Stimulated activated naive CD8-positive, alpha-beta T cell treated with anti-CD3 and anti-CD28 coated beads, Interleukin-15, amount 100 ng/mL, for 72 hours (primary cell): Measurements from ENCODE around the gene SLC9A2.

Experiments
- ATAC-seq: fragments of 150-1000 bp; cut with Tn5 transposase; 2 replicates; pipeline ENCODE4 v1.10.0; 2021; ENCODE audit warnings: mild to moderate bottlenecking, moderate library complexity
- DNase-seq, 2 donors: peaks; one replicate each; pipeline ENCODE4 v3.0.0; 2021 to 2022
- H3K27ac Mint-ChIP-seq, 2 donors: one replicate each; pipeline ENCODE4 v1.8.0; 2022; ENCODE audit warnings: mild to moderate bottlenecking in 2 of 2, mixed read lengths in 2 of 2, moderate library complexity in 2 of 2
- H3K27me3 Mint-ChIP-seq: one replicate; pipeline ENCODE4 v1.8.0; 2022; ENCODE audit warnings: mixed read lengths
- H3K4me1 Mint-ChIP-seq: one replicate; pipeline ENCODE4 v1.8.0; 2022; ENCODE audit warnings: mild to moderate bottlenecking, mixed read lengths
- H3K4me3 Mint-ChIP-seq, 2 donors: one replicate each; pipeline ENCODE4 v1.8.0; 2022; ENCODE audit warnings: mild to moderate bottlenecking in 2 of 2, mixed read lengths in 2 of 2, moderate library complexity in 1 of 2
- H3K9me3 Mint-ChIP-seq, 2 donors: one replicate each; pipeline ENCODE4 v1.8.0; 2022; ENCODE audit warnings: mixed read lengths in 2 of 2

Gene SLC9A2, protein sequence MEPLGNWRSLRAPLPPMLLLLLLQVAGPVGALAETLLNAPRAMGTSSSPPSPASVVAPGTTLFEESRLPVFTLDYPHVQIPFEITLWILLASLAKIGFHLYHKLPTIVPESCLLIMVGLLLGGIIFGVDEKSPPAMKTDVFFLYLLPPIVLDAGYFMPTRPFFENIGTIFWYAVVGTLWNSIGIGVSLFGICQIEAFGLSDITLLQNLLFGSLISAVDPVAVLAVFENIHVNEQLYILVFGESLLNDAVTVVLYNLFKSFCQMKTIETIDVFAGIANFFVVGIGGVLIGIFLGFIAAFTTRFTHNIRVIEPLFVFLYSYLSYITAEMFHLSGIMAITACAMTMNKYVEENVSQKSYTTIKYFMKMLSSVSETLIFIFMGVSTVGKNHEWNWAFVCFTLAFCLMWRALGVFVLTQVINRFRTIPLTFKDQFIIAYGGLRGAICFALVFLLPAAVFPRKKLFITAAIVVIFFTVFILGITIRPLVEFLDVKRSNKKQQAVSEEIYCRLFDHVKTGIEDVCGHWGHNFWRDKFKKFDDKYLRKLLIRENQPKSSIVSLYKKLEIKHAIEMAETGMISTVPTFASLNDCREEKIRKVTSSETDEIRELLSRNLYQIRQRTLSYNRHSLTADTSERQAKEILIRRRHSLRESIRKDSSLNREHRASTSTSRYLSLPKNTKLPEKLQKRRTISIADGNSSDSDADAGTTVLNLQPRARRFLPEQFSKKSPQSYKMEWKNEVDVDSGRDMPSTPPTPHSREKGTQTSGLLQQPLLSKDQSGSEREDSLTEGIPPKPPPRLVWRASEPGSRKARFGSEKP

DNA sequence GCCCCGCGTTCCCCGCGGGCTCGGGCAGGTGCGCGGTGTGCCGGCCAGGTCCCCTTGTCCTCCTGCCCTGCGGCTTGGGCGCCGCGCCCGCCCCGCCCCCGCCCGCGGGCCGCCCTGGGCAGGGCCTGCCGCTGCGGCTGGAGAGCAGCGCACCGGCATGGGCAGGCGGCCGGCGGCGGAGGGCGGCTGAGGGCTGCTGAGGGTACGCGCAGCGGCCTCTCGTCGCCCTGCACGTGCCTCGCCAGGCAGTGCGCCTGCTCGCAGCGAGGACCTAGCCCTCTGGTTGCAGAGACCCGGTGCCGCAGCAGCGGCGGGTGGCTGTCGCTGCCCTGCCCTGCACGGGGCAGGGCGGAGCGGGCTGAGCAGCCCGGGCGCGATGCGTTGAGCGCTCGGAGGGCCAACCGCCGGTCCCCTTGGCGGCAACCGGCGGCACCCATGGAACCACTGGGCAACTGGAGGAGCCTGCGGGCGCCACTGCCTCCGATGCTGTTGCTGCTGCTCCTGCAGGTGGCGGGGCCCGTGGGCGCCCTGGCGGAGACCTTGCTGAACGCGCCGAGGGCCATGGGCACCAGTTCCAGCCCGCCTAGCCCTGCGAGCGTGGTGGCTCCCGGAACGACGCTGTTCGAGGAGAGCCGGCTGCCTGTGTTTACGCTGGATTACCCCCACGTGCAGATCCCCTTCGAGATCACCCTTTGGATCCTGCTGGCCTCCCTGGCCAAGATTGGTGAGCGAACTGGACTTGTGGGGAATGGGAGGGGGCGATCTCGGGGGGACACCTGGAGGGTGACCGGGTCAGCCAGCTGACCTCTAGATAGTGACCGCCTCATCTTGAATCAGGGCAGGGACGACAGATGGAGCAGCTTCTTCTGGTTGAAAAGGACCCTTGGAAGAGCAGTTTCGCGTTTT lies at the start of gene SLC9A2:
Gene SLC9A2, plus strand, starts transcription at position 140 of the 906 bp plus-strand sequence. Its CDS starts 296 bp downstream, at position 436.
- Mint-ChIP-seq H3K27ac (no peak within 1 kb of the TSS), H3K4me1 (peaks cover 21% of the 10 kb centered on the region), H3K27me3 (peaks cover 81% of the 10 kb centered on the region), H3K9me3 (no peaks in the 10 kb centered on the region), H3K4me3 (peak within 1 kb of the TSS; percentile 76 to 79)
- DNase-seq (peak; percentile 26 to 31), ATAC-seq (peak; percentile 73)

DNA sequence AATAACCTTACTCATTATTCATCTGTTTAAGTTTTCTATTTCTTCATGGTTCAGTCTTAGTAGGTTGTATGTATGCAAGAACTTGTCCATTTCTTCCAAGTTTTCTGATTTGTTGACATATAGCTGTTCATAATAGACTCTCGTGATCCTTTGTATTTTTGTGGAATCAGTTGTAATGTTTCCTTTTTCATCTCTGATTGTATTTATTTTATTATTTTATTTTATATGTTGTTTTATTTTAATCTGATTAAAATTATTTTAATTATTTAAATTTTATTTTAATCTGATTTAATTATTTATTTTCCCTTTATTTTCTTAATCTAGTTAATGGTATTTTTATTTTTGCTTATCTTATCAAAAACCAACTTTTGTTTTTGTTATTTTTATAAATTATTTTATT lies 43.5 kb upstream of the SLC9A2 start:
- ATAC-seq (no peak), DNase-seq (no peak)
- no peak overlapping the region for H3K4me3 Mint-ChIP-seq
- H3K4me1 Mint-ChIP-seq: no peaks in the 10 kb centered on the region
- H3K27me3 Mint-ChIP-seq: peaks cover 16% of the 10 kb centered on the region
- H3K9me3 Mint-ChIP-seq: peaks cover 7 to 17% of the 10 kb centered on the region in 2 donors
- H3K27ac Mint-ChIP-seq: no peak overlapping the region

DNA sequence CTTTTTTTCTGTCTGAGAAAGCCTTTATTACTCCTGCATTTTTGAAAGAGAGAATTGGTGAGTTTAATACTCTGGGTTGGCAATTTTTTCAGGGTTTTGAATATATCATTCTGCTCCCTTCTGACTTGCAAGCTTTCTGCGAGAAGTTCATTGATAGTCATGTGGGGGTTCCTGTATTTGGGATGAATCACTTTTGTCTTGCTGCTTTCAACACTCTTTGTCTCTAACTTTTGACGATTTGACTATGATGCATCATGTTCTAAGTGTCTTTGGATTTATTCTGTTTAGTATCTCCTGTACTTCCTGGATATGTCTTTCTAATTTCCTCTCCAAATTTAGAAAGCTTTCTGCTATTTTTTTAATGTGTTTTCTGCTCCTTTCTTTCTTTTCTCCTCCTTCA lies 41.0 kb upstream of the SLC9A2 start:
- no peak for DNase-seq
- peaks cover 7% of the 10 kb centered on the region for H3K4me1 Mint-ChIP-seq
- no peak for ATAC-seq
- H3K27ac Mint-ChIP-seq: no peak overlapping the region
- H3K4me3 Mint-ChIP-seq: no peak overlapping the region
- peaks cover 16% of the 10 kb centered on the region for H3K27me3 Mint-ChIP-seq
- peaks cover 2 to 13% of the 10 kb centered on the region in 2 donors for H3K9me3 Mint-ChIP-seq

DNA sequence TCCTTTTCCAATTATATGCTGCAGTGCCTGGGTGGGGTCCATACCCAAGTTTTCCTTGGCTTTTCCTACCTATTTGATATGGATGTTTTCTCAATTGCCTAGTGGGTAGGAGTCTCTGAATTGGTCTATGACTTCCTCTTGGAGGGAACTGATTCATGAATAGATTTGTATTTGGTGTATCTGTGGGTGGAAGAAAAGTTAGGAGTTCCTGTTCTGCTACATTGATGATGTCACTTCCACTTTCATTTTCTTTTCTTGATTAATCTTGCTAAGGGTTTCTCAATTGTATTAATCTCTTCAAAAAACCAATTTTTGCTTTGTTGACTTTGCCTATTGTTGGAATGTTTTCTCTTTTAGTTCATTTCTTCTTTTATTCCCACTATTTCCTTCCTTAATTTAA lies 37.4 kb upstream of the SLC9A2 start:
- Mint-ChIP-seq H3K27me3 (peaks cover 10% of the 10 kb centered on the region), H3K4me1 (peaks cover 7% of the 10 kb centered on the region), H3K9me3 (no peaks in the 10 kb centered on the region), H3K27ac (peak overlapping the region in 1 of 2 donors; percentile 73), H3K4me3 (peak overlapping the region; percentile 24 to 25)
- ATAC-seq: no peak
- DNase-seq: no peak

DNA sequence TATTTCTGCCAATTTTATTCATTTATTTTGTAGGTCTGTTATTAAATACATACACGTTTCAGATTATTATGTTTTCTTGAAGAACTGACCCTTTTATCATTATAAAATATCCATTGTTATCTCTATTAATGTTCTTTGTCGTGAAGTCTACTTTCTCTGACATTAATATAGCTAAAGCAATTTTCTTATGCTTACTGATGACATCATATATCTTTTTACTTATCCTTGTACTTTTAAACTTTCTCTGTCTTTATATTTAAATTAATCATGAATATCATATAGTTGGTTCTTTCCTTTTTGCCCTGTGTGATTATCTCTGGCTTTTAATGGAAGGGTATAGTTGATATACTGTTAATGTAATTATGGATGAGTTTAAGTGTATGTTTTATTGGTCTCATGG lies 36.5 kb upstream of the SLC9A2 start:
- H3K4me3 Mint-ChIP-seq: no peak overlapping the region
- ATAC-seq (no peak), DNase-seq (no peak)
- no peaks in the 10 kb centered on the region for H3K9me3 Mint-ChIP-seq
- H3K27me3 Mint-ChIP-seq: peaks cover 14% of the 10 kb centered on the region
- H3K27ac Mint-ChIP-seq: no peak overlapping the region
- peaks cover 7% of the 10 kb centered on the region for H3K4me1 Mint-ChIP-seq

DNA sequence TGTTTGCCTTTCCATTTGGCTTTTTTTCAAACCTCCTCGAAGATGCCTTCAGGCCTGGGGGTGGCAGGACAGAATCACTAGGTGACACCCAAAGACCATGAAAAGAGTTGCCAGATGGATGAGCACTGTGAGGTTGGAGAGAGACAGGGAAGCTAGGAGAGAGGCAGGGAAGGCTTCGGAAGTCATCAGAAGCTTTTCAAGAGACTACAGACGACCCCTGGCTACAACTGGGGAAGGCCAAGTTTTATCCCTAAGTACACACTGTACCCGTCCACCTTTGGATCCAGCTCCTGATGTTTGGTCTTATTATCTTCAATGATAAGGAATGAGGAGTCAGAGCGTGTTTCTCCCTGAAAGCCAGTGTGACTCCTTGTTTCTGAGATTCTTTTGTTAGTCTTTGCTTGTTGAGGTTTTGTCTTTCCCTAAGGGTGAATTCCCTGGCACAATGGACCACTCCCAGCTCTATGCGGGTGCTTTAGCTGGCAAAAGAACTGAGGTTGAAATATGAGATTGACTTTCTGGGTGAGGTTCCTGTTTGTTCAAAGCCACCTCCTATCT lies 33.4 kb upstream of the SLC9A2 start:
- no peak overlapping the region for H3K27ac Mint-ChIP-seq
- DNase-seq: no peak
- peaks cover 21% of the 10 kb centered on the region for H3K27me3 Mint-ChIP-seq
- no peaks in the 10 kb centered on the region for H3K9me3 Mint-ChIP-seq
- no peak overlapping the region for H3K4me3 Mint-ChIP-seq
- peaks cover 7% of the 10 kb centered on the region for H3K4me1 Mint-ChIP-seq
- ATAC-seq: no peak

DNA sequence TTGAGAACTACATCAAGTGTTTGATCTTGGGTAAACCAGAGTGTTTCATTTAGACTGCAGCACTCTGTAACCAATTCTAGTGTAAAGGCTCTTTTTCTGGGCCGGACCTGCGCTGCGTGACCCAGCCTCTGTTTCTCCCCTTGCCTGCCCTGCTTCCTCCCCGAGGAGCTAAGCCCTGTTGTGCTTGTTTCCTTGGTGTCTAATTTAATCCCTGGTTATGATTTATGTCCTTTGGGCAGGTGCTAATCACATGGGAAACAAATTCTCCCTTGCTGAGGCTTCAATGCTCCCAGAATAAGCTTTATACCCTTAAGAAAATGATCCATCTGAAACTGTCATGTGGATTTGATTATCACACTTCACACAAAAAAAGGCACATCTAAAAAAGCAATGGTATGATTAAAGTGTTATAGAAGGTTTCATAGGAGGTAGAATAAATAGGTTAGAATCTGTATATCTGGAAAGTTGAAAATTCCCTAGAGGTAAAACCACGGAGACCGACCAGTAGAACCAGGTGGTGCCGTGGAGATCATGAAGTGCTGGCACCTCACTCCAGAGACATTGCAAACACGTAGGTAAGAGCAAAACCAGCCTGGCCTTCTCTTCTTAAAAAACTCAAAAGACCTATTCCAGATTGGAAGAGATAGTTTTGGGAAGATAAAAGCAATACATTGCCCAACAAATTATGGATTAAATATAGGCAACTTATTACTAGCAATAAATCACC lies 31.0 kb upstream of the SLC9A2 start:
- no peak overlapping the region for H3K4me3 Mint-ChIP-seq
- no peak overlapping the region for H3K27ac Mint-ChIP-seq
- peaks cover 21% of the 10 kb centered on the region for H3K27me3 Mint-ChIP-seq
- no peaks in the 10 kb centered on the region for H3K4me1 Mint-ChIP-seq
- DNase-seq (no peak), ATAC-seq (no peak)
- no peaks in the 10 kb centered on the region for H3K9me3 Mint-ChIP-seq

DNA sequence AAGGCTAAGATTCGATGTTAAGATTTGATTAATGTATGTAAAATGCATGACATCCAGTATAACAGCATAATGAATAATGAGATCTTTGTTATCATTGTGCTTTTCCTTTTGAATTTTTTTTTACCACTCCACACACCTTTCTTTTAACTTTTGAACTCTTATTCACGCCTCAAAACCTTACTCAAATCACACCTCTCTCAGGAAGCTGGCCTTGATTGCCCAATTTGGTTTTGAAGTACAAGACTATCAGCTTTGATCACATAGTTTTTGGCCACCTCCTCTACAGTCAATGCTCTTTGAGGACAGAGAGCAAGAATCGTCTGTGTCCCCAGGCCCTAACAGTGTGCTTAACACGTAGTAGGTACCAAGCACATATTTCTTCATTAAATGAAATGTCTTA lies 29.9 kb upstream of the SLC9A2 start:
- no peaks in the 10 kb centered on the region for H3K9me3 Mint-ChIP-seq
- no peak for ATAC-seq
- H3K27ac Mint-ChIP-seq: no peak overlapping the region
- peaks cover 21% of the 10 kb centered on the region for H3K27me3 Mint-ChIP-seq
- DNase-seq: no peak
- H3K4me1 Mint-ChIP-seq: no peaks in the 10 kb centered on the region
- no peak overlapping the region for H3K4me3 Mint-ChIP-seq

DNA sequence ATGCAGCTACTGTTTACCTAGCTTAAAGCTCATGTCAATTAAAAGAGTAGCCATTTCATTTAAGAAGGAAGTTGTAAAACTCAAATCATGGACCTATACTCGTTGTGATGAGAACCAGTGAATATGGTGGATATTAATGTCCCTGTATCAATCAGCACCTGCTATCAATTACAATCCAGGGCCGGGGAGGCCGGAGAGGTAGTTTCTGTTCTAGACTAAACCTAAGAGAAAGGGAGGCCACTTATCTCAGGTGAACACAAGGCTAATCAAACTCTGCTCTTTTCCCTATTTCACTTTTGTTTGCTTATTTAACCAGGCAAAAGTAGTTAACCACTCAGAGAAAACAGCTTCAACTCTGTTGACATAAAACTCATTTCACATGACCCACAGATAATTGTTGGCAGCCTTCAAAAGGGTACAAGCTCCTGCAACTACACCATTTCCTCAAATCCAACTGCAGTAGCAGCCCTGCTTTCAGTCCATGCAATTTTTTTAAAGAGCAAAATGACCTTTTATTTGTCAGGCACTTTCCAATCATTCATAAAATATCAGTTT lies 27.8 kb upstream of the SLC9A2 start:
- no peak for DNase-seq
- no peak overlapping the region for H3K27ac Mint-ChIP-seq
- ATAC-seq: no peak
- H3K9me3 Mint-ChIP-seq: no peaks in the 10 kb centered on the region
- peaks cover 24% of the 10 kb centered on the region for H3K27me3 Mint-ChIP-seq
- no peaks in the 10 kb centered on the region for H3K4me1 Mint-ChIP-seq
- no peak overlapping the region for H3K4me3 Mint-ChIP-seq

DNA sequence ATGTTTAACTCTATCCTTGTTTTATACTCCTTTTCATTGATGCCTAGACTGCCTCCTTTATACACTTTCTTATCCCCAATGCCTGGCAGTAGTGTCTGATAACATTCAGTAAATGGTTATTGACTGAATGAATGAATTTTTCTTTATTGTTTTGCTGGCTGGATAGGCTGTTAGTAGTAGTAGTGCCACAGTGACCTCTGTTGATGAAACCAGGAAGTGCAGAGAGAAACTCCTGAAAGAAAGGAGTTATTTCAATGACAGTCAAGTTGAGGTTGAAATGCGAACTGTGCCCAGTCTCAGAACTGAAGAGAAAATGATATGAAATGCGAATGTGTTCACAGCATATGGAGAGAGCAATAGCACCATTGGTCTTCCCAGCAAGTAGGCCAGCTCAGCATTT lies 26.8 kb upstream of the SLC9A2 start:
- H3K9me3 Mint-ChIP-seq: no peaks in the 10 kb centered on the region
- H3K4me1 Mint-ChIP-seq: no peaks in the 10 kb centered on the region
- no peak for ATAC-seq
- DNase-seq: peak; percentile 14 to 17
- H3K4me3 Mint-ChIP-seq: no peak overlapping the region
- H3K27me3 Mint-ChIP-seq: peaks cover 18% of the 10 kb centered on the region
- H3K27ac Mint-ChIP-seq: no peak overlapping the region

DNA sequence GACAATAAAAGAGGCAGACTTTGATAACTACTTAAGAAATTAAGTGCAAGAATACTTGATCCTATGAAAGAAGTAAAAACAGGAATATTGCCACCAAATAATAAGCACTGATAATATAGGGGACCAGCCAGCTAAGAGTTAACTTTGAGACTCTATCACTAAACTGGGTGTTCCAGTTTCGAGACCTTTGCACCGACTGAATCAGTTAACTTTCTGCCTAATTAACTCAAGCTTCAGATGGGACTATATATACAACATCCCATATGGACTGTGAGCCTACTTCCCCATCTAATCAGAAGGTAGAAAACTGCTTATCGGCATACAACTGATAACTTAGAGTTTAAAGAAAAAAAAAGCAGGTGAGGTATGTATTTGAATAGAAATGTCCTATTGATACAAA lies 25.8 kb upstream of the SLC9A2 start:
- ATAC-seq (no peak), DNase-seq (no peak)
- Mint-ChIP-seq H3K4me1 (no peaks in the 10 kb centered on the region), H3K9me3 (no peaks in the 10 kb centered on the region), H3K27ac (no peak overlapping the region), H3K27me3 (peaks cover 12% of the 10 kb centered on the region), H3K4me3 (no peak overlapping the region)

DNA sequence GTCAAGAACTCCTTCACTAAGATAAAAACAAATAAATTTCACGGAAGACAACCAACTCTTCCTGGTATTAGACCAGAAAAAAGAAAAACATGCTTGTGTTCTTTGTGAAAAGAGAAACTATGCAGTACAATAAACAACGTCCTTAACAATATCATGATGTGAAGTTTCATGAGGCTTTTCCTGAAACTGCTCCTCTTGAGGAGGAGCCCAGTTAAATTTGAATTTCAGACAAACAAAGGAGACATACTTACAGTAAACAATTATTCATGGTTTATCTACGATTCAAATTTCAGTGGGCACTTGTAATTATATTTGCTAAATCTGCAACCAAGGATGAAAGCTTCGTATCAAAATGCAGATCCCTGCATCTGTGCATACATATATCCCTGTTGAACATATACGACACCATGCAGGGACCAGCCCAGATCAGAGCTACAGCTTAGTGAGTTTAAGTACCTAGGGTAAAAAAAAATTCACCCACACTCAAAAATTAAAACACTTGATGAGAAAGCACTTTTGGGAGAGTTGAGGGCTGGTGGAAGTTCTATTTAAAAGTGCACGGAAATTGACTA lies 24.8 kb upstream of the SLC9A2 start:
- Mint-ChIP-seq H3K27ac (peak overlapping the region in 1 of 2 donors; percentile 33), H3K4me3 (no peak overlapping the region), H3K4me1 (no peaks in the 10 kb centered on the region), H3K9me3 (no peaks in the 10 kb centered on the region), H3K27me3 (peaks cover 11% of the 10 kb centered on the region)
- ATAC-seq (no peak), DNase-seq (no peak)

DNA sequence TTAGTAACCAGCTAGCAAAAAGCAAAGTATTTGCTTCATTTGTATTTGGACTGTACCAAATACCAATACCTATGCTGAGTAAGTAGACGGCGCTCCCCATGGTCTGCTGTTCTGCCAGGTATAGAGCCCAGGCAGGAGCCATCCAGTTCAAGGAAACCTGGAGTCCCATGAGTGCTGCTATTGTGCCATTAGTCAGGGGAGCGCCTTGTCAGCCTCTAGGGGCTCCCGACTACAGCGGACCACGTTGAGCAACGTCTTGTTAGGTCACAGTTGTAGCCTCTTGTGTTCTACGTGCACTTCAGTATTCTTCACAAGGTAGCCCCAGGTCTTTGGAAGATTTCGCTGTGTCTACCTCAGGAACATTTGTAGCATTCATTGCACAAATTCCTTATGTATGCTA lies 21.6 kb upstream of the SLC9A2 start:
- Mint-ChIP-seq H3K9me3 (no peaks in the 10 kb centered on the region), H3K4me3 (no peak overlapping the region), H3K27ac (no peak overlapping the region), H3K27me3 (peaks cover 33% of the 10 kb centered on the region), H3K4me1 (no peaks in the 10 kb centered on the region)
- ATAC-seq (no peak), DNase-seq (no peak)

DNA sequence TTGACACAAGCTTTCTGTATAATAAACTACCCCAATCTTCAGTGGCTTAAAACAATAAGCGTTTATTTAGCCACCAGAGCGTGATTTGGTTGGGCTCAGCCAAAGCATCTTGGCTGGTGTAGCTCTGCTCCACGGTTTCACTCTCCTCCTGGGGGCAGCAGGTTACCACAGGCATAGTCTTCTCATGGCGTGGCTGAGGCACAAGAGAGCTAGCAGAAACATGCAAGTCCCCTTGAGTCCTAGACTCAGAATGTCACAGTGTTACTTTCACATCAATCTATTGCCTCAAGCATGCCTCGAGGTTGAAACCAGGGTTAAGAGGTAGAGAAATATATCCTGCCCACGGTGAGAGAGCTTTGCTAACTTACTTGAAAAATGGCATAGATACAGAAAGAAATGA lies 19.9 kb upstream of the SLC9A2 start:
- H3K4me3 Mint-ChIP-seq: no peak overlapping the region

More for the DNA sequence above, 19.9 kb upstream of the SLC9A2 start:
- Mint-ChIP-seq H3K27me3 (peaks cover 38% of the 10 kb centered on the region), H3K9me3 (no peaks in the 10 kb centered on the region), H3K4me1 (no peaks in the 10 kb centered on the region), H3K27ac (no peak overlapping the region)
- ATAC-seq: peak; percentile 42
- DNase-seq: no peak
